ENCODE data around the gene ROR2. TPM values are rescaled to one million over a fixed set of nuclear protein-coding genes. Genes with fewer than 3 reads are reported as not detected.
A peak's percentile ranks its signal among the peaks of the same experiment; 100 is the strongest.

The ROR2 gene
- total and polyA plus RNA-seq, 2 of the 13 experiments (the other 11 are each of a cell fraction or from before 2014, with no cell fraction given) = not detected

- WGBS (ENCODE audit: low lambda C conversion rate) = 11% methylated on average over 13 of the region's 66 CpGs
- POLR2A ChIA-PET = no interaction called here
- Histone ChIP-seq H2AFZ (ENCODE audit: low read length) (no peak overlapping the region), H3K4me2 (ENCODE audit: low read depth, low read length) (no peak overlapping the region), H4K20me1 (ENCODE audit: insufficient read depth, low read length) (no peaks in the 10 kb centered on the region), H3K4me1 (ENCODE audit: insufficient read depth, low read length) (no peaks in the 10 kb centered on the region), H3K27ac (ENCODE audit: extremely low read length, insufficient read depth, low read length) (no peak overlapping the region), H3K27me3 (ENCODE audit: control insufficient read depth in 1 of 2, insufficient read depth in 2 of 2, low read length in 2 of 2) (peaks cover 10 to 59% of the 10 kb centered on the region in 2 experiments), H3K79me2 (ENCODE audit: insufficient read depth, low read length) (no peaks in the 10 kb centered on the region), H3K36me3 (replicated peaks in 1 of 2; ENCODE audit: control insufficient read depth in 1 of 2, insufficient read depth in 2 of 2, low read length in 2 of 2) (no peaks in the 10 kb centered on the region), H3K9ac (ENCODE audit: insufficient read depth, low read depth, low read length) (no peak overlapping the region), H3K9me3 (ENCODE audit: low read length) (no peaks in the 10 kb centered on the region), H3K4me3 (replicated peaks in 1 of 3; ENCODE audit: insufficient read depth in 1 of 3, low read depth in 2 of 3, low read length in 3 of 3) (no peak overlapping the region; a peak in 1 of 6 replicates)
- FAIRE-seq = no peak
- TF ChIP-seq HNRNPLL (IDR thresholded peaks at IDR 0.05; ENCODE audit: low read depth, low read length, poor library complexity, severe bottlenecking) (peak; percentile 30), EEA1 (CRISPR knock-in tag; IDR thresholded peaks at IDR 0.05; ENCODE audit: borderline replicate concordance) (no peak), ATF3 (CRISPR knock-in tag; IDR thresholded peaks at IDR 0.05) (no peak), ZNF329 (CRISPR knock-in tag; IDR thresholded peaks at IDR 0.05; ENCODE audit: low read depth) (no peak), ZFP36L1 (CRISPR knock-in tag; IDR thresholded peaks at IDR 0.05) (no peak), ZNF513 (CRISPR knock-in tag; conservative IDR thresholded peaks at IDR 0.05) (no peak), ZNF263 (CRISPR knock-in tag; IDR thresholded peaks at IDR 0.05) (peak; percentile 22; the same call in 1 of the 2 replicates), HMG20B (CRISPR knock-in tag; conservative IDR thresholded peaks at IDR 0.05) (no peak), LRRFIP1 (CRISPR knock-in tag; conservative IDR thresholded peaks at IDR 0.05) (no peak)
- in situ Hi-C loops (cut with HindIII; ENCODE audit: extremely low pct_ligation_motif_present, low pct_unique_long_range_greater_than_20kb) (loop anchor here (5.0 kb wide), 1 partner anchor 176 kb away; no protein-coding TSS in a partner anchor), intact Hi-C loops (cut with micrococcal nuclease; ENCODE audit: unreplicated experiment) (no loop called here)
- DNase-seq (ENCODE audit: low spot score) = no peak
- BruUV-seq (replicated peaks) = no TSS peak
- CTCF ChIA-PET (ENCODE audit: low intra/inter-chr PET ratio, low total read pairs) = no interaction called here
- peak; percentile 74 for ATAC-seq
Observed at GRCh38 chr9:91948597-91949391, 1.2 kb downstream of the ROR2 start.
